Heart left ventricle (tissue), 13 donors: ENCODE data around the gene ABHD1.

Experiments
- CTCF ChIP-seq, 12 donors: fragments of 200-600 bp; sonication (generic) in 4 of 12; IDR thresholded peaks; one replicate each; pipeline versions ENCODE4 v1.5.0 to v1.8.0; 2018 to 2022; ENCODE audit warnings: antibody characterized with exemption in 12 of 12, mild to moderate bottlenecking in 5 of 12
- POLR2A ChIP-seq, 2 donors: fragments of 450-650 bp; IDR thresholded peaks; one replicate each; pipeline ENCODE4 v1.6.1; 2017; ENCODE audit warnings: antibody characterized with exemption in 2 of 2, mild to moderate bottlenecking in 2 of 2, moderate library complexity in 2 of 2
- donor health status: ischemic (EF 13 %, LVEDD 7.1; RV severe dilation, severe dysfunction).
- donor health status: DM: no; HTN: yes; CAD: no.
- donor health status: DM: no; HTN: no; CAD: no.
- donor health status: ischemic (EF 25% LVEDD 6.9; RV normal size, moderate dysfunction).
- donor health status: ischemic (EF 25% LVEDD 5.7; RV mildly dilated, moderate dysfunction).
- donor health status: ischemic (EF 35%, LVEDD 5.7; RV mildly dilated, moderate dysfunction).
- donor health status: nonischemic (EF 11% LVEDD 7.7; RV severe dilation, severe dysfunction).
- donor health status: DM: yes; HTN: yes; CAD: no.
- donor health status: PGD.
- donor health status: ischemic (EF 29% LVEDD 5.4; RV normal size, mild dysfunction).
- donor health status: nonischemic (EF 23%, LVEDD 6.1; RV moderate dilation, normal function).

DNA sequence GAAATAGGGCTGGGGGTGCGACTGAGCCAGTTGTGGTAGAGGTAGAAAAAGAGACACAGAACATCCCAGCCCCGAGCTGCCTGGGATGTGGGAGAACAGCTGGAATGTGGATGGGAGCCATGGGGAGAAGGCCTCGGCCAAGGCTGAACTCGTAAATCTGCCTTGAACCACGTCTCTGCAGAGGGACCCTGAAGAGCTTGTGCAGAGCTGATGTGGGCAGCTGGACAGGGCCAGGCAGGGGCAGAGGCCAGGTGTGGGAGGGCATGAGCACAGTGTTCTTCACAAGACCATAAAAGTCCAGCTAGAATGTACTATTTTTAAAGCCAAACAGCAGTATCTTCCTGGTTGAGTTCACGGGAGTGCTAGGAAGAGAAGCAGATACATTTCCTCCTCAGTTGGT, 30.9 kb downstream of the ABHD1 start:
- TF ChIP-seq POLR2A (IDR thresholded peaks at IDR 0.05) (no peak), CTCF (IDR thresholded peaks at IDR 0.05) (no peak)
